ENCODE measurements around the gene CELF5.

DNA sequence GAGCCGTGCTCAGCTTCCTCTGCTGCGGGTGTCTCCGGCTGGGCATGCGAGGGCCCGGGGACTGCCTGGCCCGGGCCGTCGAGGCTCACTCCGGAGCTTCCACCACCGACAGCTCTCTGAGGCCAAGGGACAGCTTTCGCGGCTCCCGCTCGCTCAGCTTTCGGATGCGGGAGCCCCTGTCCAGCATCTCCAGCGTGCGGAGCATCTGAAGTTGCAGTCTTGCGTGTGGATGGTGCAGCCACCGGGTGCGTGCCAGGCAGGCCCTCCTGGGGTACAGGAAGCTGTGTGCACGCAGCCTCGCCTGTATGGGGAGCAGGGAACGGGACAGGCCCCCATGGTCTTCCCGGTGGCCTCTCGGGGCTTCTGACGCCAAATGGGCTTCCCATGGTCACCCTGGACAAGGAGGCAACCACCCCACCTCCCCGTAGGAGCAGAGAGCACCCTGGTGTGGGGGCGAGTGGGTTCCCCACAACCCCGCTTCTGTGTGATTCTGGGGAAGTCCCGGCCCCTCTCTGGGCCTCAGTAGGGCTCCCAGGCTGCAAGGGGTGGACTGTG is 44.6 kb upstream of the CELF5 start:
- TF ChIP-seq CTCF (IDR thresholded peaks at IDR 0.05) (no peak), POLR2A (IDR thresholded peaks at IDR 0.05) (no peak)

All from ovary (tissue), 3 donors.